ENCODE measurements around the gene AOAH. TPM values are rescaled to one million over a fixed set of nuclear protein-coding genes. Genes with fewer than 3 reads are reported as not detected.
"Not testable (repeated sequence)": the region's sequence is repeated elsewhere in the genome, so short reads cannot be mapped to it uniquely, and the experiment has no call there.

The AOAH gene
- total RNA-seq, 1 donor from 2014 or later = 7.4 TPM

DNA sequence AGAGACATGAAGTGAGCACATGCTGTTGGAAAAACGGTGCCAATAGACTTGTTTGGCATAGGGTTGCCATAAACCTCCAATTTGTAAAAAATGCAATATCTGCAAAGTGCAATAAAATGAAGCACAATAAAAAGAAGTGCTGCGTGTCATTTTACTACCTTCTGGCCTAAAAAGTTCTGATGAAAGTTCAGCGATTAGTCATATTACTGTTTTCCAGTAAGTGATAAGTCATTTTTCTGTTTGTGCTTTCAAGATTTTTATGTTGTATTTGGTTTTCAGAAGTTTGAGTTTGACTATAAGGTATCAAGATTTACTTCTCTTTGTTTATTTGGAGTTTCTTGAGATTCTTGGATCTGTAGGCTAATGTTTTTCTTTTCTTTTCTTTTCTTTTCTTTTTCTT, 16.8 kb downstream of the AOAH start:
- no peaks in the 10 kb centered on the region for H3K27me3 ChIP-seq
- TF ChIP-seq POLR2A (IDR thresholded peaks at IDR 0.05) (no peak), POLR2AphosphoS5 (IDR thresholded peaks at IDR 0.05; ENCODE audit: insufficient read depth in 1 of 2, low read depth in 1 of 2) (no peak)
- TF ChIP-seq, protein P1, sequence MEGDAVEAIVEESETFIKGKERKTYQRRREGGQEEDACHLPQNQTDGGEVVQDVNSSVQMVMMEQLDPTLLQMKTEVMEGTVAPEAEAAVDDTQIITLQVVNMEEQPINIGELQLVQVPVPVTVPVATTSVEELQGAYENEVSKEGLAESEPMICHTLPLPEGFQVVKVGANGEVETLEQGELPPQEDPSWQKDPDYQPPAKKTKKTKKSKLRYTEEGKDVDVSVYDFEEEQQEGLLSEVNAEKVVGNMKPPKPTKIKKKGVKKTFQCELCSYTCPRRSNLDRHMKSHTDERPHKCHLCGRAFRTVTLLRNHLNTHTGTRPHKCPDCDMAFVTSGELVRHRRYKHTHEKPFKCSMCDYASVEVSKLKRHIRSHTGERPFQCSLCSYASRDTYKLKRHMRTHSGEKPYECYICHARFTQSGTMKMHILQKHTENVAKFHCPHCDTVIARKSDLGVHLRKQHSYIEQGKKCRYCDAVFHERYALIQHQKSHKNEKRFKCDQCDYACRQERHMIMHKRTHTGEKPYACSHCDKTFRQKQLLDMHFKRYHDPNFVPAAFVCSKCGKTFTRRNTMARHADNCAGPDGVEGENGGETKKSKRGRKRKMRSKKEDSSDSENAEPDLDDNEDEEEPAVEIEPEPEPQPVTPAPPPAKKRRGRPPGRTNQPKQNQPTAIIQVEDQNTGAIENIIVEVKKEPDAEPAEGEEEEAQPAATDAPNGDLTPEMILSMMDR (IDR thresholded peaks at IDR 0.05) = no peak
- no peaks in the 10 kb centered on the region for H3K9me3 ChIP-seq
- no peaks in the 10 kb centered on the region for H3K36me3 ChIP-seq
- H3K4me1 ChIP-seq = no peaks in the 10 kb centered on the region
- intact Hi-C loops (cut with DNase I) = no loop called here
- no peak overlapping the region for H3K27ac ChIP-seq
- H3K4me3 ChIP-seq = no peak overlapping the region
- DNase-seq (ENCODE audit: extremely low spot score in 2 of 2) = no peak

DNA sequence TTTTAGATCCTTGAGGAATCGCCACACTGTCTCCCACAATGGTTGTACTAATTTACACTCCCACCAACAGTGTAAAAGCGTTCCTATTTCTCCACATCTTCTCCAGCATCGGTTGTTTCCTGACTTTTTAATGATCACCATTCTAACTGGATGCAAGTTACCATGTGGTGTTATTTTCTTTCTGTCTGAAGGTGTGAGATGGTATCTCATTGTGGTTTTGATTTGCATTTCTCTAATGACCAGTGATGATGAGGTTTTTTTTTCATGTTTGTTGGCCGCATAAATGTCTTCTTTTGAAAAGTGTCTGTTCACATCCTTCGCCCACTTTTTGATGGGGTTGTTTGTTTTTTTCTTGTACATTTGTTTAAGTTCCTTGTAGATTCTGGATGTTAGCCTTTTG, 20.4 kb downstream of the AOAH start:
- H3K4me3 ChIP-seq = not testable (repeated sequence)

GRCh38 chr7:36692456-36692855, 31.8 kb downstream of the AOAH start:
- no peaks in the 10 kb centered on the region for H3K27me3 ChIP-seq
- H3K27ac ChIP-seq = no peak overlapping the region
- TF ChIP-seq POLR2AphosphoS5 (IDR thresholded peaks at IDR 0.05; ENCODE audit: insufficient read depth in 1 of 2, low read depth in 1 of 2) (no peak), POLR2A (IDR thresholded peaks at IDR 0.05) (no peak)
- TF ChIP-seq, protein P1 (IDR thresholded peaks at IDR 0.05) = no peak
- no peaks in the 10 kb centered on the region for H3K4me1 ChIP-seq
- intact Hi-C loops (cut with DNase I) = no loop called here
- no peak for DNase-seq (ENCODE audit: extremely low spot score in 2 of 2)
- H3K36me3 ChIP-seq = no peaks in the 10 kb centered on the region
- no peak overlapping the region for H3K4me3 ChIP-seq
- H3K9me3 ChIP-seq = no peaks in the 10 kb centered on the region

More for the DNA sequence above, 20.4 kb downstream of the AOAH start:
- DNase-seq (ENCODE audit: extremely low spot score in 2 of 2); H3K36me3 ChIP-seq; H3K27ac ChIP-seq; H3K9me3 ChIP-seq; H3K4me1 ChIP-seq; intact Hi-C loops (cut with DNase I); H3K27me3 ChIP-seq: not testable (repeated sequence)

GRCh38 chr7:36691983-36692382, 32.3 kb downstream of the AOAH start:
- intact Hi-C loops (cut with DNase I) = no loop called here
- no peak for DNase-seq (ENCODE audit: extremely low spot score in 2 of 2)
- no peaks in the 10 kb centered on the region for H3K4me1 ChIP-seq
- no peaks in the 10 kb centered on the region for H3K9me3 ChIP-seq
- no peaks in the 10 kb centered on the region for H3K36me3 ChIP-seq
- TF ChIP-seq POLR2AphosphoS5 (IDR thresholded peaks at IDR 0.05; ENCODE audit: insufficient read depth in 1 of 2, low read depth in 1 of 2) = no peak
- TF ChIP-seq POLR2A (IDR thresholded peaks at IDR 0.05) = no peak
- TF ChIP-seq, protein P1 (IDR thresholded peaks at IDR 0.05) = no peak
- no peak overlapping the region for H3K4me3 ChIP-seq
- H3K27me3 ChIP-seq = no peaks in the 10 kb centered on the region
- no peak overlapping the region for H3K27ac ChIP-seq

- no peaks in the 10 kb centered on the region for H3K9me3 ChIP-seq
- H3K27ac ChIP-seq = no peak overlapping the region
- no peaks in the 10 kb centered on the region for H3K4me1 ChIP-seq
- H3K27me3 ChIP-seq = no peaks in the 10 kb centered on the region
- no peaks in the 10 kb centered on the region for H3K36me3 ChIP-seq
- no peak for DNase-seq (ENCODE audit: extremely low spot score in 2 of 2)
- no peak overlapping the region for H3K4me3 ChIP-seq
- intact Hi-C loops (cut with DNase I) = no loop called here
- TF ChIP-seq, protein P1 (IDR thresholded peaks at IDR 0.05) = no peak
- TF ChIP-seq POLR2AphosphoS5 (IDR thresholded peaks at IDR 0.05; ENCODE audit: insufficient read depth in 1 of 2, low read depth in 1 of 2) (no peak), POLR2A (IDR thresholded peaks at IDR 0.05) (no peak)
These were observed 33.6 kb downstream of the AOAH start for GRCh38 chr7:36690514-36691187.
